Right lobe of liver (tissue), 4 donors: Measurements from ENCODE around the gene MORC2.

Source experiments
- CTCF ChIP-seq, 4 donors: fragments of 200-600 bp in 3 of 4; fragments of 450-650 bp in 1 of 4; IDR thresholded peaks; one replicate each; pipeline versions ENCODE4 v1.5.1 to v1.8.0; 2016 to 2022; ENCODE audit warnings: antibody characterized with exemption in 4 of 4, mild to moderate bottlenecking in 2 of 4
- POLR2A ChIP-seq: fragments of 450-650 bp; IDR thresholded peaks from one replicate; pipeline ENCODE4 v1.6.1; 2017; ENCODE audit warnings: antibody characterized with exemption, mild to moderate bottlenecking
- donor health status: DM: no; HTN: no; CAD: no.
- donor health status: DM: no; HTN: no; CAD: no.
- donor health status: DM: no; HTN: yes; CAD: no.

DNA sequence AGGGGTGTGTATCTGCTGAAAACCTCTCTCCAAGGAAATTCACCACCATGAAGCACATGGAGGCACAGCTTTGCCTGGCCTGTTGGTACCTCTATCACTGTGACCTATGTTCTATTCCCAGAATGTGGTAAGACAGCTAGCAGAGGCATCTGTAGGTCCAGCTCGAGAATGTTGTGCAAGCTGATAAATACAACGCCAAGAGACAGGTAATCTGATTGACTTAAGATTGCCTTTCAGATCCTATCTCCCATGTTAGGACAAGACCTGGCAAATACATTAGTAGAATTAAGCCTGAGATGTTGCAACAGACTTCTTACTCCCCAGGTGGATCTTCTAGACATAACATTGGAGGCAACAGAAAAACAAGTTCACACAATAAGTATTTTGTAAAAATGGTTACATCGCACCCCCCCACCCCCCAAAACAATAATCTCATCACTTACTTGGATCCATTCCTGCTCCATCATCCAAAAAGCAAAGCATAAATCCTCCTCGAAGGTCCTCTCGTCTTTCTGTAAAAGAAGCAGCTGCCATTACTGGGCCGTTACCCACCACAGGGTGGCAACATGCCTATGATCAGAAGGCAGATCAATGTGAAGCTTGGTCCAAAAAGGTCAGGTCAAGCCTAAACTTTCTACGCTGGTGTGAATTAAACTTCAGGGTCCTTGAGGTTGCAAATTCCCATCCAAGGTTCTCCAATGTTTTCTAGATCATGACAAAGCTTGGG is 18.5 kb downstream of the MORC2 start:
- peak in 1 of 4 donors; percentile 10 for TF ChIP-seq CTCF (IDR thresholded peaks at IDR 0.05)
- TF ChIP-seq POLR2A, result no peak
